NCI-H1105 treated with DMSO at 0.1 percent for 48 hours (cell line): Measurements from ENCODE around the gene ZNF536.

ENCODE experiments used
- DNase-seq: peaks from one replicate; lab custom pipeline; 2025; lab: John Stamatoyannopoulos, UW

The ZNF536 gene

DNA sequence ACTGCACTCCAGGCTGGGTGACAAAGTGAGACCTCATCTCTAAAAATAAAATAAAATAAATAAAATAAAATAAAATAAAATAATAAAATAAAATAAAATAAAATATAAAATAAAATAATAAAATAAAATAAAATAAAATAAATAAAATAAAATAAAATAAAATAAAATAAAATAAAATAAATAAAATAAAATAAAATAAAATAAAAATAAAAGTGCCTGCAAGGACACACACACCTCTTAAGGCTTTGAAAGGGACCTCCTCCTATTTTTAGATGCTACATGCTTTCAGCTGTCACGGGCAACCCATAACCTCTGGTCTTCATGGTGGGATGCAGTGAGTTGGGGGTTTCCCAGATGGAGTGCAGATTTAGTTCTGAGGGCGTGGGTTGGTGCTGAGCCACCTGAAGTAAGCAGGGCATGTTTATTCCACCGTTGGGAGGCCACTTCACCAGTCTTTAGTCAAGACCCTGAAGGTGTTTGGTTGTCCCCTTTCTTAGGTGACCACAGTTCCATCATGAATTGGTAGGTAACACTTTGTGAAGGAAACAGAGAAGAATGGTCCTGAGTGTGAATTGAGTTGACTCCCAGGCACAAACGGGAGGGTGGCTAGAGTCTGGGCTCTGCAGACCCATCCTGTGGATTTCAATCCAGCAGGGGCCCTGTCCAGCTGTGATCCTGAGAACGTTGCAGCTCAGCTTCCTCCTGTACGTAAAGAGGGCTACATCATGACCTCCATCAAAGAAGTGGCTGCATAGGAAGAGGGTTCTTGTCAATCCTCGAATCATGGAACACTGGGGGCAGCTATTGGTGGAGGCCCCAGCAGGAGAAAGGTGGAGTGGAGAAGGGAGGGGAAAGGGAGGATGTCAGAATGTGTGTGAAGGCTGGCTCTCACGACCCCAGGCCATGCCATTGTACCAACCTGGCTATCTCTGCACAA is 234.2 kb downstream of the ZNF536 start:
- DNase-seq = no peak
